ENCODE data around the gene ARHGEF16.

The ARHGEF16 gene

GRCh38 chr1:3434406-3435110 lies 19.9 kb upstream of the ARHGEF16 start:
- intact Hi-C loops (cut with DNase I): no loop called here
- DNase-seq: peak in 2 of 10 donors; percentile 83 to 84

GRCh38 chr1:3435666-3436065 lies 18.8 kb upstream of the ARHGEF16 start:
- intact Hi-C loops (cut with DNase I): no loop called here
- DNase-seq: peak in 2 of 10 donors; percentile 65 to 79

- DNase-seq: peak in 1 of 10 donors; percentile 78
- intact Hi-C loops (cut with DNase I): no loop called here
Observed at GRCh38 chr1:3436451-3436850, 18.0 kb upstream of the ARHGEF16 start.

- DNase-seq: peak in 2 of 10 donors; percentile 77
- intact Hi-C loops (cut with DNase I): no loop called here
Observed at GRCh38 chr1:3436901-3437300, 17.6 kb upstream of the ARHGEF16 start.

GRCh38 chr1:3438661-3439180 lies 15.7 kb upstream of the ARHGEF16 start:
- intact Hi-C loops (cut with DNase I): no loop called here
- DNase-seq: peak in 2 of 10 donors; percentile 65 to 75

- DNase-seq: peak in 2 of 10 donors; percentile 67 to 73
- intact Hi-C loops (cut with DNase I): no loop called here
Observed at GRCh38 chr1:3439346-3440299, 14.8 kb upstream of the ARHGEF16 start.

GRCh38 chr1:3440300-3440681 lies 14.2 kb upstream of the ARHGEF16 start:
- DNase-seq: peak in 2 of 10 donors; percentile 47 to 75
- intact Hi-C loops (cut with DNase I): no loop called here

GRCh38 chr1:3440711-3441409 lies 13.6 kb upstream of the ARHGEF16 start:
- intact Hi-C loops (cut with DNase I): no loop called here

GRCh38 chr1:3441410-3441847 lies 13.0 kb upstream of the ARHGEF16 start:
- peak in 4 of 10 donors; percentile 46 to 82 (median 55) for DNase-seq
- intact Hi-C loops (cut with DNase I): no loop called here

More at GRCh38 chr1:3440711-3441409, 13.6 kb upstream of the ARHGEF16 start:
- DNase-seq: peak in 2 of 10 donors; percentile 62 to 67

- DNase-seq: peak in 2 of 10 donors; percentile 72 to 74
- intact Hi-C loops (cut with DNase I): no loop called here
Observed at GRCh38 chr1:3441880-3442279, 12.6 kb upstream of the ARHGEF16 start.

- DNase-seq: peak in 2 of 10 donors; percentile 54 to 67
Observed at GRCh38 chr1:3442331-3442730, 12.1 kb upstream of the ARHGEF16 start.

GRCh38 chr1:3442901-3443300 lies 11.6 kb upstream of the ARHGEF16 start:
- intact Hi-C loops (cut with DNase I): no loop called here
- peak in 2 of 10 donors; percentile 33 to 77 for DNase-seq

More at GRCh38 chr1:3442331-3442730, 12.1 kb upstream of the ARHGEF16 start:
- intact Hi-C loops (cut with DNase I): no loop called here

GRCh38 chr1:3443807-3444206 lies 10.7 kb upstream of the ARHGEF16 start:
- DNase-seq: peak in 2 of 10 donors; percentile 27 to 49
- intact Hi-C loops (cut with DNase I): no loop called here

- intact Hi-C loops (cut with DNase I): no loop called here
- peak in 2 of 10 donors; percentile 41 to 66 for DNase-seq
Observed at GRCh38 chr1:3444298-3444697, 10.2 kb upstream of the ARHGEF16 start.

- intact Hi-C loops (cut with DNase I): no loop called here
- DNase-seq: peak in 2 of 10 donors; percentile 31 to 68
Observed at GRCh38 chr1:3444736-3445135, 9.7 kb upstream of the ARHGEF16 start.

- intact Hi-C loops (cut with DNase I): loop anchor here (5.0 kb wide), 2 partner anchors 167 to 352 kb away; no protein-coding TSS in a partner anchor
- DNase-seq: no peak
Observed at GRCh38 chr1:3450202-3450863, 4.1 kb upstream of the ARHGEF16 start.

GRCh38 chr1:3450983-3451382 lies 3.5 kb upstream of the ARHGEF16 start:
- intact Hi-C loops (cut with DNase I): loop anchor here (5.0 kb wide), 2 partner anchors 166 to 351 kb away; no protein-coding TSS in a partner anchor

GRCh38 chr1:3451994-3452865 lies 2.2 kb upstream of the ARHGEF16 start:
- DNase-seq: peak in 1 of 10 donors; percentile 55
- intact Hi-C loops (cut with DNase I): loop anchor here (5.0 kb wide), 2 partner anchors 165 to 350 kb away; no protein-coding TSS in a partner anchor

More at GRCh38 chr1:3450983-3451382, 3.5 kb upstream of the ARHGEF16 start:
- peak in 1 of 10 donors; percentile 36 for DNase-seq

All from posterior cingulate gyrus (tissue), 11 donors.